ENCODE measurements around the gene ISG20L2. TPM values are rescaled to one million over a fixed set of nuclear protein-coding genes. Genes with fewer than 3 reads are reported as not detected.

ISG20L2 gene
- total RNA-seq, 6 donors from 2014 or later = 10.8 to 38.8 (median 22.9) TPM

DNA sequence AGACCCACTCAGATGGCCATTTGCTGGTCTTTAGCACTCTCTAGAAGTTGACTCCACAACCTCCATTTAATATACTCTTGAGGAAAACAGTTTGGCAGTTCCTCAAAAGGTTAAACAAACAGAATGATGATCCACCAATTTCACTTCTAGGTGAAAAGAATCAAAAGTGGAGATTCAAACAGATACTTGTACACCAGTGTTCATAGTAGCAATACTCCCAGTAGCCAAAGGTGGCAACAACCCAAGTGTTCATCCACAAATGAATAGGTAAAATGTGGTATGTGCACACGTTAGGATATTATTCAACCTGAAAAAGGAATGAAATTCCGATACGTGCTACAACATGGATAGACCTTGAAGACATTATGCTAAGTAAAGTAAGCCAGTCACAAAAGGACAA, 45.0 kb upstream of the ISG20L2 start:
- Histone ChIP-seq H3K27ac (no peak overlapping the region), H3K4me3 (no peak overlapping the region), H3K27me3 (no peaks in the 10 kb centered on the region), H3K36me3 (peaks cover 0 to 26% (median 2%) of the 10 kb centered on the region in 4 donors), H3K9me3 (no peaks in the 10 kb centered on the region), H3K4me1 (peaks cover 27 to 56% (median 42%) of the 10 kb centered on the region in 4 donors)
- DNase-seq = no peak
- no peak for TF ChIP-seq POLR2A (IDR thresholded peaks at IDR 0.05)
- no peak for TF ChIP-seq POLR2AphosphoS5 (IDR thresholded peaks at IDR 0.05)
- TF ChIP-seq, protein P1, sequence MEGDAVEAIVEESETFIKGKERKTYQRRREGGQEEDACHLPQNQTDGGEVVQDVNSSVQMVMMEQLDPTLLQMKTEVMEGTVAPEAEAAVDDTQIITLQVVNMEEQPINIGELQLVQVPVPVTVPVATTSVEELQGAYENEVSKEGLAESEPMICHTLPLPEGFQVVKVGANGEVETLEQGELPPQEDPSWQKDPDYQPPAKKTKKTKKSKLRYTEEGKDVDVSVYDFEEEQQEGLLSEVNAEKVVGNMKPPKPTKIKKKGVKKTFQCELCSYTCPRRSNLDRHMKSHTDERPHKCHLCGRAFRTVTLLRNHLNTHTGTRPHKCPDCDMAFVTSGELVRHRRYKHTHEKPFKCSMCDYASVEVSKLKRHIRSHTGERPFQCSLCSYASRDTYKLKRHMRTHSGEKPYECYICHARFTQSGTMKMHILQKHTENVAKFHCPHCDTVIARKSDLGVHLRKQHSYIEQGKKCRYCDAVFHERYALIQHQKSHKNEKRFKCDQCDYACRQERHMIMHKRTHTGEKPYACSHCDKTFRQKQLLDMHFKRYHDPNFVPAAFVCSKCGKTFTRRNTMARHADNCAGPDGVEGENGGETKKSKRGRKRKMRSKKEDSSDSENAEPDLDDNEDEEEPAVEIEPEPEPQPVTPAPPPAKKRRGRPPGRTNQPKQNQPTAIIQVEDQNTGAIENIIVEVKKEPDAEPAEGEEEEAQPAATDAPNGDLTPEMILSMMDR (IDR thresholded peaks at IDR 0.05) = no peak
- TF ChIP-seq EP300 (IDR thresholded peaks at IDR 0.05) = no peak
- WGBS, 2 donors = 91 to 97% methylated on average over 3 of the region's 3 CpGs
- ATAC-seq (ENCODE audit: low FRiP score in 2 of 2) = no peak

DNA sequence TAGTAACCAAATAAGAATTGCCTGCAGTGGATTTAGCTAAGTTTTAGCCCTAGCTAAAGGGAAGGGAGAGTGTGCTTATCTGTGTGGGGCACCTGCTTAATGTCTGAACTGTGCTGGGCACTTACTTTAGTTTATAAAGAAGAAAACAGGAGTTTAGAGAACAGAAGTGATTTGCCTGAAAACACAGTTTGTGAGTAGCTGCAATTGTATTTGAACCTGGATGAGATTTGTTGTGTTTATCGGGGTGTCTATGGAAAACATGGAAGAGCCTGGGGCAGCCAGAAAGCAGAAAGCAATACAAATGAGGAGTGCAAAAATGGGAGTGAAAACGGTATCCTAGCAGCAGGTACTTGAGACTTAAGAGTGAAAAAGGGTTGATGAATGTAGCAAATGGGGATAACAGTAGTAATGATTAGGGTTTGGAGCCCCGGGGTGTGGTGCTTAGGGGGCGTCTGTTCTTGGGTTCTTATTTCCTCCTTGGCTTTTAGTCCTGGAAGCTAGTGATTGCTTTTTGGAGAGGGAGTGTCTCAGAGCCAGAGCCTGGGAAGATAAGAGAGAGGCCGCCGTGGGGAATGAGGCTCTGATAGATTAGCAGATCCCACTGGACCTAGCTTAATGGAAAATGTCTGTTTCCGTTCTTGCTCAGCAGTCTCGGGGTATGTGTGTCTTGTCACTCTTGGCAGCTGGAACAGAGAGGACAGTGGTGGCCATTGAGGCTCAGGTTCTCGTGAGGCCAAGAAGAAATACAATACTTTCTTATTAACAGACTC, 44.3 kb upstream of the ISG20L2 start:
- no peak for DNase-seq
- WGBS, 2 donors = 57 to 60% methylated on average over 9 of the region's 9 CpGs
- Histone ChIP-seq H3K27ac (no peak overlapping the region), H3K36me3 (peaks cover 0 to 26% (median 2%) of the 10 kb centered on the region in 4 donors), H3K9me3 (no peaks in the 10 kb centered on the region), H3K27me3 (no peaks in the 10 kb centered on the region), H3K4me3 (no peak overlapping the region), H3K4me1 (peaks cover 32 to 56% (median 45%) of the 10 kb centered on the region in 4 donors)
- ATAC-seq (ENCODE audit: low FRiP score in 2 of 2) = peak in 1 of 2 donors; percentile 57
- TF ChIP-seq POLR2AphosphoS5 (IDR thresholded peaks at IDR 0.05) (no peak), EP300 (IDR thresholded peaks at IDR 0.05) (no peak), POLR2A (IDR thresholded peaks at IDR 0.05) (no peak)
- TF ChIP-seq, protein P1 (IDR thresholded peaks at IDR 0.05) = no peak

DNA sequence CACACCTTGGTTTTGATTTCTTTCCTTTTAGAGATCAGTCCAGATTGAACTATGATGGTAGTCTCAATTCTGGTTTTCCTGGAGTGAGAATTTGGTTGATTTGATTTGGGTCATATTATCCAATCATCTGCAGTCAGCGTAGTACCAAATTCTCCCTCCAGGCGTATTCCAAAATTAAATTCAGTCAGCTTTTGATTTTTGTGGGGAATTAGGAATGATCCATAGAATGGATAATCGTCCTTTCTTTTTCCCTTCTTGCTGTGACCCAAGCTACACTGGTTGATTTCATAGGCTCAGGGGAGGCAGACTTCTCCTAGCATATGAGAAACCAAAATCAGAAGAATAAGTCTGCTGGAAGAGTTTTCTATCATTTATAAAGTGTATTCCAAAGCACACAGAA, 43.7 kb upstream of the ISG20L2 start:
- H3K27me3 ChIP-seq = no peaks in the 10 kb centered on the region
- H3K36me3 ChIP-seq = peaks cover 0 to 26% (median 2%) of the 10 kb centered on the region in 4 donors
- ATAC-seq (ENCODE audit: low FRiP score in 2 of 2) (no peak), DNase-seq (no peak)
- no peak overlapping the region for H3K27ac ChIP-seq
- 90 to 91% methylated on average over 3 of the region's 3 CpGs for WGBS, 2 donors
- TF ChIP-seq POLR2AphosphoS5 (IDR thresholded peaks at IDR 0.05) (no peak), POLR2A (IDR thresholded peaks at IDR 0.05) (no peak)
- TF ChIP-seq, protein P1 (IDR thresholded peaks at IDR 0.05) = no peak
- no peaks in the 10 kb centered on the region for H3K9me3 ChIP-seq
- no peak overlapping the region for H3K4me3 ChIP-seq
- peaks cover 29 to 54% (median 41%) of the 10 kb centered on the region in 4 donors for H3K4me1 ChIP-seq

DNA sequence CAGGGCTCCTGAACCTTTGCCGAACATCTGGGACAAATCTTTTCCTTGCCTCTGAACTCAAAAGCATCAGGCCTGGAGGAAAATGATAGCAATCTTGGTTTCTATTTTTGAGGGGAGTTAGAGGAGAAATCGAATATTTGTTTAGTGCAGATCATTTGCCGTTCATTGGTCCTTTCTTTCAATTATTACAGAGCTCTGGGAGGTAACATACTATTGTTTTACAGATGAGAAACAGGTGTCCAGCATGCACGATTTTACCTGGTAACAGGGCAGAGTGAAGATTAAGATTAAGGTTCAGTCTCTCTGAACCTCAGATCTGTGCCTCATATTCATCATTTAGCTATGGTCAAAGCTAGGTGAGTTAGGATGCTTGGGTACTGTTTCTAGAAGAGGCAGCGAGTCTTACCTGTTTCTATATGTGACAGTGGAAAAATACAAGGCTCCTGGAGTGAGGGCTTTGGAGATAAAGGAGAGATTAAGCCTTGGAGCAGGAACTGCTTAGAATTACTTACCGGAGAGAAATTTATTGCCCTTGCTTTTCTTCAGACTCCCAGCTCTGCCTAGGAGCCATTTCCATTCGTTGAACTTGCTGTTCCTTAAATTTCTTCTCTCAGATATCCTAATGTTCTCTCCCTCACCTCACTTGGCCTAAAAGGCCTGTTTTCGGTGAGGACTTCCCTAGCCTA, 40.2 kb upstream of the ISG20L2 start:
- H3K27ac ChIP-seq = peak overlapping the region in 2 of 4 donors; percentile 95
- 28 to 35% methylated on average over 8 of the region's 8 CpGs for WGBS, 2 donors
- no peak for TF ChIP-seq POLR2AphosphoS5 (IDR thresholded peaks at IDR 0.05)
- no peak for TF ChIP-seq EP300 (IDR thresholded peaks at IDR 0.05)
- ATAC-seq (ENCODE audit: low FRiP score in 2 of 2) = no peak
- H3K4me1 ChIP-seq = peaks cover 36 to 62% (median 46%) of the 10 kb centered on the region in 4 donors
- H3K9me3 ChIP-seq = no peaks in the 10 kb centered on the region
- H3K36me3 ChIP-seq = peaks cover 0 to 26% (median 2%) of the 10 kb centered on the region in 4 donors
- DNase-seq = no peak
- no peaks in the 10 kb centered on the region for H3K27me3 ChIP-seq
- peak overlapping the region; percentile 83 to 93 (median 91) for H3K4me3 ChIP-seq

DNA sequence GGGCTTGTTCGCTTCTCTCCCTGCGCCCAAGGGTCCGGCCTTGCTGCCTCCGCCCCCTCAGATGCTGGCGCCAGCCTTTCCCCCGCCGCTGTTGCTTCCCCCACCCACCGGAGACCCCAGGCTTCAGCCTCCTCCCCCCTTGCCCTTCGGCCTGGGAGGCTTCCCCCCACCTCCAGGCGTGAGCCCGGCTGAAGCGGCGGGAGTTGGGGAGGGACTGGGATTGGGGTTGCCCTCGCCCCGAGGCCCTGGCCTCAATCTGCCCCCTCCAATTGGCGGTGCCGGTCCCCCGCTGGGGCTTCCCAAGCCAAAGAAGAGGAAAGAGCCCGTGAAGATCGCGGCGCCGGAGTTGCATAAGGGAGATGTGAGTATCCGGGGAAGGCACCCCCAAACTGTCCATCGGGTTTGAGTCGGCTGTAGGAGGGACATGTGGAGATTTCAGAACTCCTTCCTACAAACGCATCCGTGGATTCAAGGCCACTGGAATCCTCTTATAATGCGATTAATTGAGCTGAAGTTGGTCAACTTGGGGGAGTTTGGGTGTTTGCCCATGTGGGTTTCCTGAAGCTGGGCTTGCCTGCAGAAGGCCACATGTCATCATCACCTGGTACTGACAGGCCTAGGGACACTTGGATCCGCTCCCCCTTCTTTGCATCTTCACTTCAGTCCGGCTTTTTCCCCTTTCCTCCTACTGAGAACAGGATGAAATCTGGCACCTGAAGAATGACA, 39.5 kb upstream of the ISG20L2 start:
- H3K27me3 ChIP-seq = no peaks in the 10 kb centered on the region
- H3K9me3 ChIP-seq = no peaks in the 10 kb centered on the region
- peak overlapping the region; percentile 83 to 93 (median 91) for H3K4me3 ChIP-seq
- H3K36me3 ChIP-seq = peaks cover 0 to 23% (median 2%) of the 10 kb centered on the region in 4 donors
- peak in 1 of 2 donors; percentile 9 for TF ChIP-seq POLR2AphosphoS5 (IDR thresholded peaks at IDR 0.05)
- TF ChIP-seq POLR2A (IDR thresholded peaks at IDR 0.05) = no peak
- peak in 1 of 2 donors; percentile 85 for DNase-seq
- peak; percentile 0 to 43 for ATAC-seq (ENCODE audit: low FRiP score in 2 of 2)
- H3K27ac ChIP-seq = peak overlapping the region; percentile 93 to 95 (median 95)
- 1 to 2% methylated on average over 13 to 22 of the region's 31 CpGs for WGBS, 2 donors
- H3K4me1 ChIP-seq = peaks cover 34 to 58% (median 43%) of the 10 kb centered on the region in 4 donors
